Measurements from ENCODE around the gene ATR.
"Not testable (repeated sequence)": the region's sequence is repeated elsewhere in the genome, so short reads cannot be mapped to it uniquely, and the experiment has no call there.

ATR gene

DNA sequence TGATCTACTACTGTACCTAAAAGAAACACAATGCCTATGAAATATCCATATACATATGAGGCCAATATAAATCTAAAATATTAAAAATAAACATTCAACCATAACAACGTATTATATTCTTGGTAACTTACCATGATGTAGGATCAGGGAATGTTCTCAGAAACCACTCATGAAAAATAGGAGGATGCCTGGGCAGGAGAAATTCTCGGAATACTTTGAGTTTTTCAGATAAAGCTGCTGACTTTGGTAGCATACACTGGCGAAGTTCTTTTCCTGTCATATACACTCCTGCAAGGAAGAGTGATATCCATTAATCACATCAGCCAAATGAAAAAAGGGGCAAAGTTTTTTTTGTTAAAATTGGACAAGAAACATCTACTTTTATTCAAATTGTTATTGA lies 119.4 kb downstream of the ATR start:
- DNase-seq: no peak
- Mint-ChIP-seq H3K4me1 (no peaks in the 10 kb centered on the region), H3K27ac (no peak overlapping the region)

GRCh38 chr3:142450881-142451280 lies 127.7 kb downstream of the ATR start:
- Mint-ChIP-seq H3K4me1 (peaks cover 12% of the 10 kb centered on the region), H3K9me3 (no peaks in the 10 kb centered on the region), H3K27me3 (no peaks in the 10 kb centered on the region), H3K27ac (peak overlapping the region in 1 of 2 donors; percentile 44), H3K4me3 (no peak overlapping the region)
- ATAC-seq (no peak), DNase-seq (no peak)

More for the DNA sequence above, 119.4 kb downstream of the ATR start:
- no peak for ATAC-seq
- H3K4me3 Mint-ChIP-seq: no peak overlapping the region
- H3K27me3 Mint-ChIP-seq: no peaks in the 10 kb centered on the region
- no peaks in the 10 kb centered on the region for H3K9me3 Mint-ChIP-seq

- Mint-ChIP-seq H3K9me3 (no peaks in the 10 kb centered on the region), H3K4me1 (peaks cover 19% of the 10 kb centered on the region), H3K4me3 (no peak overlapping the region), H3K27ac (no peak overlapping the region), H3K27me3 (no peaks in the 10 kb centered on the region)
- ATAC-seq (no peak), DNase-seq (no peak)
These were observed 128.3 kb downstream of the ATR start for GRCh38 chr3:142450189-142450588.

GRCh38 chr3:142447852-142448823 lies 130.4 kb downstream of the ATR start, which contains the start of gene XRN1:
Gene XRN1, minus strand, starts transcription at chr3:142448037. Its CDS starts 93 bp downstream, at chr3:142447944.
- Mint-ChIP-seq H3K4me1 (peaks cover 34% of the 10 kb centered on the region), H3K27me3 (no peaks in the 10 kb centered on the region), H3K9me3 (no peaks in the 10 kb centered on the region), H3K4me3 (peak within 1 kb of the TSS; percentile 100), H3K27ac (peak within 1 kb of the TSS; percentile 100)
- DNase-seq (peak; percentile 96 to 97), ATAC-seq (peak; percentile 95)

DNA sequence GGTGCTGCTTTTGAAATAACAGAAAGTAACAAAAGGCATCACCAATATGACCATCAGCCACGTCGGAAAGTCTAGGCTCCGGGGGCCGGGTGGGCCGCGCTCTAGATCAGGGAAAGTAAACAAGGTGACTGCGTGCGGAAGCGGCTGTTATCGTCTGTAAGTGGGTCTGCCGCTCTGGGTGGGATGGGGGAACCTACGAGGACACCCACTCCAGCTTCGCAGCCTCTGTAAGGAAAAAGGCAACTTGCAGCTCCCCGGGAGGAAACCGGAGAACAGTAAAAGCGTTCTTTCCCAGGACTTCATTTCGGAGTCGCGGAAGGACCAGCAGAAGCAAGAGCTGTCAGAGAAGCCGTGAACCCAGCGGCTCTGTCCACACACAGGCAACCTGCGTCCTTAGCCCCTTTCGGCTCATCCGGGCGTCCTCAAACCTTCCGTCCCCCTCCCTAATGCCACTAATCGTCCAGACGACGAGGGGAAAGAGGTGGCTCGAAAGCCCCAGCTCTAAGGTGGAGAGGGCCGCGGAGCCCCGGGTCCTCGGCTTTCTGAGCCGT lies 131.2 kb downstream of the ATR start:
- H3K27ac Mint-ChIP-seq: peak overlapping the region; percentile 100
- peaks cover 39% of the 10 kb centered on the region for H3K4me1 Mint-ChIP-seq
- DNase-seq (peak; percentile 53 to 58), ATAC-seq (peak; percentile 53)
- no peaks in the 10 kb centered on the region for H3K9me3 Mint-ChIP-seq
- peak overlapping the region; percentile 100 for H3K4me3 Mint-ChIP-seq
- H3K27me3 Mint-ChIP-seq: no peaks in the 10 kb centered on the region

- peak; percentile 63 for ATAC-seq
- Mint-ChIP-seq H3K27ac (peak overlapping the region; percentile 100), H3K4me1 (peaks cover 49% of the 10 kb centered on the region), H3K9me3 (no peaks in the 10 kb centered on the region), H3K4me3 (peak overlapping the region; percentile 100), H3K27me3 (no peaks in the 10 kb centered on the region)
- peak in 1 of 2 donors; percentile 20 for DNase-seq
These were observed 132.7 kb downstream of the ATR start for GRCh38 chr3:142445816-142446254.

DNA sequence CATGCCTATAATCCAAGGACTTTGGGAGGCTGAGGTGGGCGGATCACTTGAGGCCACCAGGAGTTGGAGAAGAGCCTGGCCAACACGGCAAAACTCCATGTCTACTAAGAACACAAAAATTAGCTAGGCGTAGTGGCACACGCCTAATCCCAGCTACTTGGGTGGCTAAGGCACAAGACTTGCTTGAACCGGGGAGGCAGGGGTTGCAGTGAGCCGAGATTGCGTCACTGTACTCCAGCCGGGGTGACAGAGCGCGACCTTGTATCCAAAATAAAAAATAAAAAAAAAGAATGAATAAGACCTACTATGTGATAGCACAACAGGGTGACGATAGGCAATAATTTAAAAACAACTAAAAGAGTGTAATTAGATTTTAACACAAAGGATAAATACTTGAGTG lies 134.2 kb downstream of the ATR start:
- DNase-seq (no peak), ATAC-seq (no peak)
- H3K4me1 Mint-ChIP-seq: peaks cover 53% of the 10 kb centered on the region
- no peaks in the 10 kb centered on the region for H3K9me3 Mint-ChIP-seq
- no peak overlapping the region for H3K27ac Mint-ChIP-seq
- H3K27me3 Mint-ChIP-seq: no peaks in the 10 kb centered on the region
- no peak overlapping the region for H3K4me3 Mint-ChIP-seq

- not testable (repeated sequence) for H3K27me3 Mint-ChIP-seq, DNase-seq, ATAC-seq, H3K4me3 Mint-ChIP-seq, H3K9me3 Mint-ChIP-seq, H3K27ac Mint-ChIP-seq
- H3K4me1 Mint-ChIP-seq: peaks cover 64% of the 10 kb centered on the region
These were observed 135.5 kb downstream of the ATR start for GRCh38 chr3:142443060-142443459.

DNA sequence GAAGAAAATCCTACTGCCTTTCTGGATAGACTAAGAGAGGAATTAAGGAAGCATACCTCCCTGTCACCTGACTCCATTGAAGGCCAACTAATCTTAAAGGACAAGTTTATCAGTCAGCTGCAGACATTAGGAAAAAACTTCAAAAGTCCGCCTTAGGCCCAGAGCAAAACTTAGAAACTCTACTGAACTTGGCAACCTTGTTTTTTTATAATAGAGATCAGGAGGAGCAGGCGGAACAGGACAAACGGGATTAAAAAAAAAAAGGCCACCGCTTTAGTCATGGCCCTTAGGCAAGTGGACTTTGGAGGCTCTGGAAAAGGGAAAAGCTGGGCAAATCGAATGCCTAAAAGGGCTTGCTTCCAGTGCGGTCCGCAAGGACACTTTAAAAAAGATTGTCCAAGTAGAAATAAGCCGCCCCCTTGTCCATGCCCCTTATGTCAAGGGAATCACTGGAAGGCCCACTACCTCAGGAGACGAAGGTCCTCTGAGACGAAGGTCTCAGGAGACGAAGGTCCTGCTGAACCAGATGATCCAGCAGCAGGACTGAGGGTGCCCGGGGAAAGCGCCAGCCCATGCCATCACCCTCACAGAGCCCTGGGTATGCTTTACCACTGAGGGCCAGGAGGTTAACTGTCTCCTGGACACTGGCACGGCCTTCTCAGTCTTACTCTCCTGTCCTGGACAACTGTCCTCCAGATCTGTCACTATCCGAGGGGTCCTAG lies 138.9 kb downstream of the ATR start:
- not testable (repeated sequence) for H3K27ac Mint-ChIP-seq, H3K9me3 Mint-ChIP-seq, H3K4me3 Mint-ChIP-seq, H3K27me3 Mint-ChIP-seq, DNase-seq, ATAC-seq
- peaks cover 52% of the 10 kb centered on the region for H3K4me1 Mint-ChIP-seq

DNA sequence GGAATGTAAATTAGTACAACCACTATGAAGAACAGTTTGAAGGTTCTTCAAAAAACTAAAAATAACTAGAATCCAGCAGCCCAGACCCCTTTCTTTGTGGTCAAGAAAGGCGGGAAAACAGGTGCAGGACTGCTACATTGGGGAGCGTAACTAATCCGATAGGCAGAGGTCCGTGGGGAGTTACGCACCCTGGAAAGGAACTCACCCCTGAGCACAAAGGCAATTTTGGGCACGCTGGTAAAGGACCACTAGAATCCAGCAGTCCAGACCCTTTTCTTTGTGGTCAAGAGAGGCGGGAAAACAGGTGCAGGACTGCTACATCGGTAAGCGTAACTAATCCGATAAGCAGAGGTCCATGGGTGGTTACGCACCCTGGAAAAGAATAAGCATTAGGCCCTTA lies 140.4 kb downstream of the ATR start:
- H3K27ac Mint-ChIP-seq, H3K27me3 Mint-ChIP-seq, H3K4me3 Mint-ChIP-seq, H3K9me3 Mint-ChIP-seq, ATAC-seq, DNase-seq: not testable (repeated sequence)
- peaks cover 41% of the 10 kb centered on the region for H3K4me1 Mint-ChIP-seq

DNA sequence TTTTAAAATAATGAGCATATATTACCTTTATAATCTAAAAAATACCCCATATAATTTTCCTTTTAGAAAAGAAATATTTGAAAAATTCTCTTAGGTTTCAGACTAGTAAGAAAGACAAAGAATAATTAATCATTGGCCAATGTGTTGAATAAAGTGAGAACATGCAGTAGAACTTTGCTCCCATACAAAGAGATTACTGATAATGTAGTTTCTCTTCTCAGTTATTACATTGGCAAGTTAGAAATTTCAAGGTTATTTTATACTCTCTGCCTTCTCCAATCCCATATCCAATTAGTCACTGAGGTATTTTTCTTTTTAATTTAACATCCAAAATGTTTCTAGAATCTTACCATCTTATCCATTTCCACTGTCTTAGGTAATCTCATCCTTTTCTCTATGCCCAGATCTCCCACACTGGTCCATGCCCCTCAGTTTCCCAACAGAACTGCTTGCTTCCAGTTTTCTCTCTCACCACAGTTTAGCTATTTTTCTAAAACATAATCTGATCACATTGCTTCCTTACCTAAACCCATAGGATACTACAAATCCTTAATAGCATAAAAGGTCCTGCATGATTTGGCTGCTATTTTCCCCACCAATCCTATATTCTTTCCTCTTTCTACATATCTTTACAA lies 141.5 kb downstream of the ATR start:
- ATAC-seq (no peak), DNase-seq (no peak)
- Mint-ChIP-seq H3K4me1 (peaks cover 34% of the 10 kb centered on the region), H3K27me3 (no peaks in the 10 kb centered on the region), H3K9me3 (no peaks in the 10 kb centered on the region), H3K4me3 (no peak overlapping the region), H3K27ac (no peak overlapping the region)

GRCh38 chr3:142434503-142434902 lies 144.0 kb downstream of the ATR start:
- peaks cover 39% of the 10 kb centered on the region for H3K4me1 Mint-ChIP-seq
- H3K4me3 Mint-ChIP-seq: no peak overlapping the region
- ATAC-seq (no peak), DNase-seq (no peak)
- no peaks in the 10 kb centered on the region for H3K9me3 Mint-ChIP-seq
- H3K27me3 Mint-ChIP-seq: no peaks in the 10 kb centered on the region
- H3K27ac Mint-ChIP-seq: no peak overlapping the region

DNA sequence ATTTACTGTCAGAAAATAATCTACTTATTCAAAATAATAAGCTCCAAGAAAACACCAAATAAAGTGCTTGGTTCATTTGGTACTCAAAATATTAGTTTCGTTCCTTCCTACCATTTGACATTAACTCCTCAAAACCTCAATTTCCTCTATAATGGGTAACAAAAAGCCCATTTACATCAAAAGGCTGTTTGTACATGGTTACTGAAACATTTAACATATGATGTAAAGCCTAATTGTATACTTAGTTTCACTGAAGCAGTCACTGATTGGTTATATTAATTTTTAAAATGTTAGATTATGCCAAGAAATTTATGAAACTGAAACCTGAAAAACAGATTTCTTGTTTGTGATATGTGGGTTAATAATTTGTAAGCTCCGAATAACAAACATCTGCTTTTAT lies 145.4 kb downstream of the ATR start:
- H3K4me1 Mint-ChIP-seq: peaks cover 39% of the 10 kb centered on the region
- no peaks in the 10 kb centered on the region for H3K27me3 Mint-ChIP-seq
- no peaks in the 10 kb centered on the region for H3K9me3 Mint-ChIP-seq
- ATAC-seq (no peak), DNase-seq (no peak)
- H3K27ac Mint-ChIP-seq: no peak overlapping the region
- H3K4me3 Mint-ChIP-seq: no peak overlapping the region

GRCh38 chr3:142429582-142429981 lies 149.0 kb downstream of the ATR start:
- Mint-ChIP-seq H3K27me3 (no peaks in the 10 kb centered on the region), H3K4me1 (peaks cover 27% of the 10 kb centered on the region), H3K4me3 (no peak overlapping the region), H3K27ac (no peak overlapping the region), H3K9me3 (no peaks in the 10 kb centered on the region)
- DNase-seq (no peak), ATAC-seq (peak; percentile 54)

GRCh38 chr3:142424754-142425153 lies 153.8 kb downstream of the ATR start:
- H3K27ac Mint-ChIP-seq: no peak overlapping the region
- ATAC-seq (no peak), DNase-seq (no peak)
- no peaks in the 10 kb centered on the region for H3K9me3 Mint-ChIP-seq
- H3K4me1 Mint-ChIP-seq: peaks cover 14% of the 10 kb centered on the region
- no peaks in the 10 kb centered on the region for H3K27me3 Mint-ChIP-seq
- no peak overlapping the region for H3K4me3 Mint-ChIP-seq
